ENCODE data around the gene PDE3A.

Gene PDE3A

DNA sequence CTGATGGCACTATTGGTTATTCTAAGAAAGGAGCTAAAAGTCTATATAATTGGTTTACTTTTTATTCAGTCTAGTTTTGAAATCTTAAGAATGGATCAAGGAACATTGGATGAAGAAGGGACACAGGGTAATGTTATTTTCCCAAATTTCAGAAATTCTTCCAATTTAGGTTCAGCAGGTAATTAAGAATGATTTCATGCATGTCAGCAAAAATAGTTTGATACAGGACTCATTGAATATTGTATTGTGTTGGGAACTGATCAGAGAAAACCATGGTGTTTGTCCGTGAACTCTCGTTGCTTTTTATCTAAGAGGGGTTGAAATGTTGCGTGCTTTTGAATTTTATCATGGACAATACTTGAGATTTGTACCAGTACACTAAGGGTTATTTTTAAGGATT, 58.6 kb downstream of the PDE3A start:
- no peak for DNase-seq

- no peak for DNase-seq
These were observed 61.5 kb downstream of the PDE3A start for GRCh38 chr12:20429852-20430251.

GRCh38 chr12:20432290-20432689, 64.0 kb downstream of the PDE3A start:
- no peak for DNase-seq

DNA sequence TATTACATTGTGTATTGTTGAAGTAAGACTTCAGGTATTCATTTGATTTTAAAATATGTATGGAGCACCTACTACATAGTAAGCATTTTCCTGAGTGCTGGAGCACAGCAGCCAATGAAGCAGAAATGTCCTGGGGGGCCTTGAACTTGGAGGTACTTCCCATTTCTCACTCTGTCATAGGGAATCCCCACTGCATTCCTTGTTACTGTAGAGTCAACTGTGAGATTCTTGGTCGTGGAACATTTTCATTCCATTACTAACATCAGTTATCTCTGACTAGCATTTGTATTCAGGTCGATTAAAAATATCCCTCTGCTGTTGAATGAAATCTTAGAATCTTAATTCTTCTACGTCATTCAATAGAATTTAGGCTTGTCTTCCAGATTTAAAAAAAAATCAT, 66.7 kb downstream of the PDE3A start:
- DNase-seq, result no peak

DNA sequence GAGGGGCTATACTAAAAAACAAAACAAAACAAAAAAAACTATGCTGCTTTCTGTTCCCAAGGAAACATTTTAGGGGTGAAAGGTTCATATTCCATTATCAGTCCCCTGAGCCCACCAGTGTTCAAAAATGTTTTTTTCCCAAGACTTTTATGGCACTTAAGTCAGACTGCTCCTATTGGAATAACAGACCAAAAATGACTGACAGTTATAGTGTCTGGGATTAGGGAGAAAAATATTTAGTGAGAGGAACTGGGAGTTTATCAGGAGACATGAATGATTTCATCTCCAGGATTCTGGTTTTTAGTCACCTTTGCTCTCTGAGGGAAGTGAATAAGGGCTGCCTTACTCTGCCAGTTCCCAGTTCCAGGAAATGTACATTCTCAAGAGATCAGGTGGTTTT, 68.0 kb downstream of the PDE3A start:
- no peak for DNase-seq

DNA sequence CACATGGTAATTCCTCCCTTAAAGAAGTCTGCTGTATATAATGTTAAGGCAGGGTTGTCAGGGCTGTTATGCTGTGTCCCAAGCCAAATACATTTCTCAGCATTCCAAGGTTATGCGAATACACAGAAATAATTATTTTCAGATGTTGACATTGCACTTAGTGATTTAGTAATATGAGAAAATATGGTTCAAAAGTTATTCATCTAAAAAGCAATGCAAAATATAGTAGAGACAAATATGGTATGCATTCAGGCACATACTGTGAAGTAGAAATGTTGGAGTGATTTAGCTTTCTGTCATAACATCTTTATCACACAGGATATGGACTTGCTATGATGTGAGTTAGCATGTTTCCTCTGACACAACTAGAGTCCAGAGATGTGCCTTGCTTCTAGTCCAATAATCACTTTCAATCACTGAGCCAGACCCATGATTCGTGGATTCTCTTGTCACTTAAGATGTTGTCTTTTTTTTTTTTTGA, 70.0 kb downstream of the PDE3A start:
- no peak for DNase-seq

DNA sequence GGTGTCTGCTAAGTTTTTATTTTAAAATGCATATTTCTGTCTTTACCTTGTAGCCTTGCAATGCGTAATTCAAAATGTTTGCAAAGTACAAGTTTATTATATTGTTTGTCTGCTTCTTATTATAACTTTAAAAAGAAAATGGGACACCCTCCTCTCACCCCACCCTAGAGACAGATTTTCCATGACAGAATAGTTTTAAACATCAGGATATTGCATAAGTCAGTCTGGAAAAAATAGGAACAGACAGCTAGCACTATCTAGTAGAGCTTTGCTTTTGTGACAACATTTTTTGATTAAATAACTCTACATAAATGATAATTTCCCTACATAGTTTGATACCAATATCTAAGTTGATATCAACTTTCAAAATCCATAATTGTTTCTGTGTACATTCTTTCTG, 71.3 kb downstream of the PDE3A start:
- no peak for DNase-seq

DNA sequence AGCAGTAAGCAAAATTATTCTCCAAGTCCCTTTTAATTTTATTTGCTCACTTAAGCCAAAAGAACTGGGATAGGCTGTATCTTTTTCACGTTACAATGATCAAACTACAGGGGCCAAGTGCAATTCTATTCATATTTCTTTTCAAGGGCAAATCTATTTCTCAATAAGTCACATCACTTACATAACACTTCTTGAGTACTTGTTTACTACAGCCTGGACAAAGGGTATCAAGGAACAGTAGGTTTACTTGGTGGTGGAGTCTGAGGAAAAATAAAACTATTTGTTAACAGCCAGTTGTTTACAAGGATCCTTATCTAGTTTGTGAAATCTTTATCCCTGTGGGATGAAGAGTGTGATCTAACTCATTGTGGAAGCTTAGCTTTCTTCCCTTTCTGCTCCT, 72.1 kb downstream of the PDE3A start:
- DNase-seq, result no peak

DNA sequence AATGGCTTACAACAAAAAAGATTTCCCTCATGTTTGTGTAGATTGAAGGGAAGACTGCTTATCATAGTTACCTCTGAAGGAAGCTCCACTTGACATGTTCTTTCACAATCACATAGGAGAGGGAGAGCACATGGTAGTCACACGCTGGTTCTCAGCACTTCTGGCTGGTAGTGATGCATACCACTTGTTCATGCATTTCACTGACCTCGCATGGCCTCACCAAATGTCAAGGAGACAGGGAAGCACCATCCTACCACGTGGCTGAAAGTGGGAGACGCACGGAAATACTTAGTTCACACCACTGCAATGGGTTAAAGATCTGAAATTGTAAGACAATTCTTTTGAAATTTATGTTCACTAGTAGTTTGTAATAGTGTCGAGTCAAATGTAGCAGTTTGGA, 74.0 kb downstream of the PDE3A start:
- no peak for DNase-seq

GRCh38 chr12:20443255-20443654, 74.9 kb downstream of the PDE3A start:
- DNase-seq, result no peak

- no peak for DNase-seq
These were observed 75.5 kb downstream of the PDE3A start for GRCh38 chr12:20443792-20444191.

GRCh38 chr12:20444595-20445170, 76.3 kb downstream of the PDE3A start:
- DNase-seq, result no peak

DNA sequence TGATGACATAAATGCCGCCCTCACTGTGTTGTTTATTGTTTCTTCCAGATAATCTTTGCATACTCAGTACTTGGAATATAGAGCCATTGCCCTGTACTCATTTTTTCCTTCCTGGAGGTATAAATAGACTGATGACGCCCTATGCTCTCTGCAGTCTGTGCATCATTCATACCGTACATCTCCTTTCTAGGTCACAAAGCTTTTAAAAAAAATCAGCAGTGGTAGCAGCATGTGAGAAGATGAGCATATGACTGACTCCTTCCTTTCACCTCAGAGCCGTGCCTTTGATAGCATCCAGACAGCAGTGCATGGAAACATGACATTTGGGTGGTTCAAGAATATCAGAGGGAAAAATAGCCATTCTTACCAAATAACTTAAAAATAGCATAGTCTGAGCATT, 77.3 kb downstream of the PDE3A start:
- DNase-seq, result no peak

DNA sequence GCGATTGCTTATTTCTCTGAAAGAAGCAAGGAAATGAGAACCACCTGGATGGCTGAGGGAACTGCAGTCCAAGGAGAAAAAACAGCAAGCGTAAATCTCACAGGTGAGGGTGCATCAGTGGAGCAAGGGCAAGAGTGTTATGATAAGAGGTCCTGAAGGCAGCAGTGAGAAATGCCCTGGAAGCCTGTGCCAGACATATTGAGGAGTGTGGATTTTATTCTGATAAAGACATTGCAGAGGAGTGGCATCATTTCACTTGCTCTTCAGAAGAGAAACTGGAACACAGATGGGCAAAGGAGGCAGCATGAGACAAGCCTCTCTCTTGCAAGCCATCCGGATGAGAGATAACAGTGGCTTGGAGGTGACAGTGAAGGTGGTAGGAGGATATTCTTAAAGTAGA, 78.5 kb downstream of the PDE3A start:
- no peak for DNase-seq

DNA sequence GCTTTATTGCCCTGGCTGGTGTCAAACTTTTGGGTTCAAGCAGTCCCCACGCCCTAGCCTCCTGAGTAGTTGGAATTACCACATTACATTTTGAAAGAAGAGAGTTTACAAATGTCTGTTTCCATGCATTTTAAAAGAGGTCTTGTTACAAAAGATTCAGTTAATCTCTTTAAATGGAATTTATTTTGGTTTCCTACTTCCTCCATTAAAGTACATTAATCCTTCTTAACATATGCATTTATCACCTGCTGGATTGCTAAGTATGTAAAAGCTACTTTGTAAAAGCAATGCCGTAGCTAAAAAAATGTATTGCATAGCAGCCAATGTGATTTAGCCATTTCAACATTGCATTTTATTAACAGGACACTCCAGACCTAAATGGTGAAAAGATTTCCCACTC, 80.4 kb downstream of the PDE3A start:
- no peak for DNase-seq

DNA sequence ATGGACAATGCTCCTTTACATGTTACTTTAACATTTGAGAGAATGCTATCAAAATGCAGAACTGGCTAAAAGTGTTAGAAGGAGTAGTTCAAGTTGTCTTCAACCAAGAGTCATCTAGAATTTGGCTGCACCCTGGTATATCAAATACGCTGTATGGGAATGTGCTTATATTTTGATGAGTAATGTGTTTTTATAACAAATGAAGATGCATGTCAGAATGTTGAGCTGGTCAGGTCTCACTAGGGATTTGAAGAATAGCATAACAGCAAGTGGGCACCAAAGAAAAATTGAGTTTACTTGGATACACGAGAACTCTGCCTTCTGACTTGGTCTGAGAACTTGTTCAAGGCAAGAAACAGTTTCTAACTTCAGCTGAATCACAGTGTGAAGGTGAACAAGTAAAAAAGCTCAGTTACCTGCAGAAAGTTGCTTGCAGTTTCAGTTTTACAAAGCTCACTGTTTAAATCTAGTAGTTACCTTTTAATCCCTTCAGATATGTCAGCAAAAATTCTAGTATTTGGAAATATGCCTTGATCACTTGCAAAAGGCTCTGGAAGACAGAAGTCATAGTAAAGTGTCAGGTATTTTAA, 82.3 kb downstream of the PDE3A start:
- DNase-seq, result no peak

- DNase-seq, result no peak
These were observed 83.4 kb downstream of the PDE3A start for GRCh38 chr12:20451761-20452160.

DNA sequence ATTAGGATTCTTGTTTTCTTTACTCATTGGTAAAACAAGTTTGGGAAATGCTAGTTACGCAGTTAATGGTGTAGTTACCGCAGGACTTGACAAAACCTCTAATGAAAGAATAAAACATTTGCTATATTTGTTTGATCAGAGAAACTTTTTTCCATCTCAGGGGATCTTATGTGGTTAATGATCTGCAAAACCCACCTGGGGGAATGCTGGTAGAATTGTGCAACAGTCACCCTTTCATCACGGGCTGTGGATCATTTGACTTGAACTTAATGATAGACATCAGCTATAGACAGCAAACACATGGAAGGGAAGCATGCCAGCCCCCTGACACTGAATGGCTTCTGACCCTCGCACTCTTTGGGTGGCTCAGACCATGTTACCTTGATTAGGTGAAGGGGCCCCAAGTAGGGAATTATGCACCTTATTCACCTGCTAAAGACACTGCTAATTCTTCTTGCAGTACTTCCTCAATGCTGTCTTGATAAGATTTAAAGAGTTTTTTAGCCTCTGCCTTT, 84.2 kb downstream of the PDE3A start:
- DNase-seq, result no peak

- no peak for DNase-seq
These were observed 85.5 kb downstream of the PDE3A start for GRCh38 chr12:20453756-20454310.

GRCh38 chr12:20455001-20455706, 86.8 kb downstream of the PDE3A start:
- DNase-seq, result no peak

DNA sequence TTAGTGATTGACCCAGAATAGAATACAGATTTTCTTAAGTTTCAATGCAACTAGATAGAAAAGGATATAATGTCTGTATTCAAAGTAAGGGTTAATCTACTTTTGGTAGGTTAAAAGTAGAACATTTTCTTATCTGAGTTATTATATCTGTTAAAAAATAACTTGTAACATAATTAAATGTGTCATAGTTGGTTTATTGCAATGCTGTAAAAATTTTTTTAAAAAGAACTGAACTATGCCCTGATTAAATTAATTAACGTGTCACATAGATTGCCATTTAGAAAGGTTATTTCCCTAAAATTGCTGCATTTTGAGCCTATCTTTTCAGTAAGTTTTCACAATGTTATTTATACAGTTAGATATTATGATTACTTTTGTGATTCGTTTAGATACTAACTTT, 89.2 kb downstream of the PDE3A start:
- DNase-seq, result no peak

DNA sequence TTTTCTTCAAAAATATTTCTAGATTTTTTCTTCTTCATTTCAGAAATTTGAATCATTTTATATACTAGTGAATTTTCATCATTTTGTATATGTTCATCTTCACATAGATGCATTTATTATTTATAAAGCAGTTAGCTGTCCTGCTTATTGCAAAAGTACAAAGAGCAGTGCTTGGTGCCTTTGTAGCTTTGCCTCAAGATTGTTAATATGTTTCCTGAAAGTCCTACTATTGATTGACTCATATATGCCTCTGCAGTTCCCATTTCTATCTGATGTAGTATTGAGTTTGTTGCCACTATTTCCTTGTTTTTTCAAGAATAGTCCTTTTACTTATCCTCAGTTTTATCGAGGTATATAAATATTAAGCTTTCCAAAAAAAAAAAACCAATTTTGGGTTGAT, 89.7 kb downstream of the PDE3A start:
- no peak for DNase-seq

- DNase-seq, result no peak
These were observed 91.6 kb downstream of the PDE3A start for GRCh38 chr12:20459920-20460319.

DNA sequence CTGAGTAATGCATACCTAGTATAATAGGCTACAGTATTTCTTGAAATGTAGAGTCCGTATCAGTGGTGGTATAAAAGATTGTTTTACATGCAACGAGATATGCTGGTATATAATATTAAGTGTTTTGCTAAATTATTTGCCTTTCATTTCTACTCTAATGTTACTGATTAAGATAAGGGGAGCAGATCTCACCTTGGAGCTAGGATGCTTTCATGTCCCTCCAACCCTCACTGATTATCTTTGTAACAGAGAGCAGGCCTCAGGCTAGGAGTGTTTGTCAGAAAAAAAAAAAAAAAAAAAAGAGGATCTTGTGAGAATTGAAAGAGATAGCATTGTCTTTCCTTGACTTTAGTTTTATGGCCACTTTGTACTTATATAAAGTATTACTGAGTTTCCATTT, 92.6 kb downstream of the PDE3A start:
- DNase-seq, result no peak
